IMR-90 (cell line): ENCODE measurements around the gene CREG1.

Experiments
- CTCF ChIP-seq: conservative IDR thresholded peaks from 2 replicates; pipeline ENCODE4 v1.5.1; 2012; ENCODE audit warnings: mild to moderate bottlenecking, low read depth, low read length, improper control_type of control experiment
- MAFK ChIP-seq: IDR thresholded peaks from 2 replicates; pipeline ENCODE4 v1.6.1; 2012; ENCODE audit warnings: low read depth, low read length, improper control_type of control experiment

GRCh38 chr1:167592475-167592874 is 38.9 kb upstream of the CREG1 start:
- TF ChIP-seq MAFK: no peak
- TF ChIP-seq CTCF: no peak
